Lung microvascular endothelial cell (primary cell): ENCODE results near the gene GJB2. TPM values are rescaled to one million over a fixed set of nuclear protein-coding genes. Genes with fewer than 3 reads are reported as not detected.

Source experiments
- DNase-seq, 2 donors: peaks; one replicate each; pipeline versions ENCODE4 v3.0.0 to v3.0.0-alpha.2; 2010; ENCODE audit warnings: low read depth in 2 of 2
- total RNA-seq: library from RNA; depleted of rRNA; stranded (reverse); fragments of >200 nt; gene quantifications from 2 replicates; pipeline ENCODE4 v1.2.1, GENCODE V29; 2014

The GJB2 gene
- not detected in 2 replicates for total RNA-seq

DNA sequence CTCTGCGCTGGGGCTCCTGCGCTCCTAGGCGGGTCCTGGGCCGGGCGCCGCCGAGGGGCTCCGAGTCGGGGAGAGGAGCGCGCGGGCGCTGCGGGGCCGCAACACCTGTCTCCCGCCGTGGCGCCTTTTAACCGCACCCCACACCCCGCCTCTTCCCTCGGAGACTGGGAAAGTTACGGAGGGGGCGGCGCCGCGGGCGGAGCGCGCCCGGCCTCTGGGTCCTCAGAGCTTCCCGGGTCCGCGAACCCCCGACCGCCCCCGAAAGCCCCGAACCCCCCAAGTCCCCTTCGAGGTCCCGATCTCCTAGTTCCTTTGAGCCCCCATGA lies at the start of gene GJB2:
GJB2 (minus strand) TSS at position 103 of the 326 bp plus-strand sequence. CDS start 3,357 bp downstream, outside the sequence.
- no peak for DNase-seq

DNA sequence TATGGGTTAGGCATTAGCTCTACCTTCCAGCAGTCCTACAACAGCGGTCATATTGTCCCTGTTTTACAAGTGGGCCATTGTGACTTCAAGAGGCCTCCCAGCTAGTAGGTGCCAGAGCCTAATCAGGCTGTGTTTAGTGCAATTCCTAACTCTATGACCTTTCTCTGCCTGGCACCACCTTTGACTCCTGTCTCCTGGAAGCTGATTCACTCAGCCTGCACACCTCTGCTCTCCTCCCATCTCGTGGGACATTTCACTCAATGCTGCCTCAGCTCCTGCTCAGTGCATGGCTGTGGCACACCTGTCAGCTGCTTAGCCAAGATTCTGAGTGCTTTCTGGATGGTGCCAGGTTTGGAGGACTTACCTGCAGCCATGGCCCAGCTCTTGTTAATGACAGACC lies 48.9 kb upstream of the GJB2 start:
- DNase-seq = no peak

DNA sequence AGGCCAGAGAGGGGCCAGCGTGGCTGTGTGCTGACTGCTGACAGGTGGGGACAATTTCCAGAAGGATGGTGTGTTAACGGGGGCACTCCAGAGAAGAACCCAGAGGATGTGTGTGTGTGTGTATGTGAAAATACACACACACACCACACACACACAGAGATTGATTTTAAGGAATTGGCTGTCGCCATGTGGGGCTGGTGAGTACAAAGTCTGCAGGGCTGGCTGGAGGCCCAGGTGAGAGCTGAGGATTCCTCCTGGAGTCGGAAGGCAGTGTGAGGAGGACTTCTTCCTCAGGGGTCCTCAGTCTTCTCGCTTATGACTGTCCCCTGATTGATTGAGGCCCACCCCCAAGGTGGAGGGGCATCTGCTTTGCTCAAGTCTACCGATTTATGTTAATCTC lies 47.0 kb upstream of the GJB2 start:
- DNase-seq = no peak

DNA sequence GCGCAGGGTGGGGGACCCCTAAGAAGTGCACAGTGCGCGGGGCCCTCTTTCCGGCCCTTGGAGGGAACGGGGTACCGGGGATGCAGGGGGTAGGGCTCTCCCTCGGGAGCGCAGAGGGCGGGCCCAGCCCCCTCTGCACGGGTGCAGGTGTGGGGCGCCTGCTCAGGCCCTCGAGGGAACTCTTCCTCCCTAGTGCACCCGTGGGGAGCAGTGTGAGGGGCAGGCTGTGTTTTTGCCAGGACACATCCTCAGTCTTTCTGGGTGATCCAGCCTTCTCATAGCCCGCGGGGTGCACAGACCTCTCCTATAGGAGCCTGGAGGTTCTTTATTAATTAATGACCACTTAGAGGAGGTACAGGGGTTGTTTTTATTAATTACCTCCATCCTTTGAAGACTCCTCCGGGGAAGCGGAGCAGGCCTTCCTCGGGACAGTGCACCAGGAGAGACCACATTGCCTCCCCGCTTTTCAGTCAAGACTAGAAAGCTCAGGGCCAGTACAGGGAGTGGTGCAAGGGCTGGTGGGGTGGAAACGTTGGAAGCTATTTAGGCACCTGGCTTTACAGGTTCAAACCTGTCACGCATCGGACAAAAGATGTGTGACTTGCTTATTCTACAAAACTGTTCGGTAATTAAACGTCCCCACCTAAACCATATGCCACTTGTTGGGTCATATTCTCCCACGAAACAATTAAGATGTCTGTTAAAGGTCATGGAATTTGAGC lies 40.0 kb upstream of the GJB2 start:
- no peak for DNase-seq

DNA sequence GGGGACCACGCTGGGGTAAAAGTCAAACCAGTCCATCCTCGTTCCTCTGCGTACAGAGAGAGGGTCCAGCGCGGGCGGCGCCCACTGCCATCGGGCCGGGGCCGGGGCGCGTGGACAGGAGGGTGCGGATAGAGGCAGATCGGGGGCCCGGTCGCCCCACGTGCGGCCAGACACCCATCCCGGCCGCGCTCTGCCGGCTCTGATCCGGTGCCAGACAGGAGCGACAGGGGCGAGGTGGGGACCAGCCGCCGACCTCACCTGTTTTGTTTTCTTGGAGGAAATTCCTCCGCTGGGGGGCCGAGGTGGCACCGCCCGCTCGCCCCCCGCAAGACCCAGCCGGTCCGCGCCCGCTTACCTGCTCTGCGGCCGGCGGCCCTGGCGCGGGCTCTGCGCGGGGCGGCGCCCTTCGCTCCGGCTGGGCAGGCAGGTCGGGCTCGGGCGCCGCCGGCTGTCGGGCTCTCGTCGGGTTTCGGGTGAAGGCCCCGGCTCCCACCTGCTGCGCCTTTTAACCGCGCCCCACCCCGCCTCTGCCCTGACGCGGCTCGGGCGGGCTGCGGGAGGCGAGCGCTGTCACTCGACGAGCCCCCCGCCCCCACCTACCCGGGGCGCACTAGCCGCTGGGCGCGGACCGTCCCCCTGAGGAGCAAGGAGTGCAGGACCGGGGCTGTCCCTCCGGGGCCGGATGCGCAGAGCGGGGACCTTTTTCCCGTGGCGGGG lies 39.3 kb upstream of the GJB2 start, which contains the start of gene GJB6:
GJB6 (minus strand) TSS at position 481 of the 717 bp plus-strand sequence. CDS start 8,839 bp downstream, outside the sequence.
- DNase-seq = no peak

DNA sequence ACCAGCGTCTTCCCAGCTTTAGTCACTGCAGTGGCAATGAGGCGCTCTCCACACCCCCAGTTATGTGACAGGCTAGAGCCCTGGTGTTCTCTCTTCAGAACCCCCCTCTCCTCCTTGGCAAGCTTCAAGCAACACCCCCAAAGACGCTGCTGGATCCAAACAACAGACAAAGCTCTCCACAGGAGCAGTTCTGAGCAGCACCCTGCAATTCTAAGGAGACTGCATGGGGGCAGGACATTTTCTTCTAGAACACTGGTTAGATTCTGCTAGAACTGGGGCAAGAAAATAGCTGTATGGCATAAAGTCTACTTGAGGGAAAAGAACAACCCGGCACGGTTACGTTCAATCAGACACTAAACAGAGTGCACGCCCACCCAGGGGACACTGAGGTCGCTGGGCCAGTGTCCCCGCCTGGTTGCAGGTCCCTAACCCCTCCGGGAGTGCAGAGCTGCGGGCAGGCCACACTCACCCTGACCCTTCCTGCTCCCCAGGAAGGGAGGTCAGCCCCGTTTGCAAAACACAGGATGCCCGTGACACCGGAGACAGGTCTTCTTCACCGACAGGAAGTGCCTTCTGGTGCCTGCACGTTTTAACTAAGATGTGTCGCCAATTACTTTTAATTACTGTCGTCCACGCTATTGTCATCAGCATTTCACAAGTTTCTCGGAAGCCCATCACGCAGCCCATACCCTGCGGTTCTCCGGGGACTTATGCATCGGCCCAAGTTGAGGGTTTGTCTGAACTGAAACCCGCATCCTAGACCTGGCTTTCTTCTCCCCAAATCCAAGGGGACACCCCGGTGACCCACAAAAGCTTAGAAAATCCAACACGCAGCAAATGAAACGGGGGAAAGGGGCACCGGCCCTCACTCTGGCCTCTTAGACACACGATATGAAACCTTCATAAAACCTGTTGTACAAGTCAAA lies 38.4 kb upstream of the GJB2 start:
- DNase-seq = peak in 1 of 2 donors; percentile 2

DNA sequence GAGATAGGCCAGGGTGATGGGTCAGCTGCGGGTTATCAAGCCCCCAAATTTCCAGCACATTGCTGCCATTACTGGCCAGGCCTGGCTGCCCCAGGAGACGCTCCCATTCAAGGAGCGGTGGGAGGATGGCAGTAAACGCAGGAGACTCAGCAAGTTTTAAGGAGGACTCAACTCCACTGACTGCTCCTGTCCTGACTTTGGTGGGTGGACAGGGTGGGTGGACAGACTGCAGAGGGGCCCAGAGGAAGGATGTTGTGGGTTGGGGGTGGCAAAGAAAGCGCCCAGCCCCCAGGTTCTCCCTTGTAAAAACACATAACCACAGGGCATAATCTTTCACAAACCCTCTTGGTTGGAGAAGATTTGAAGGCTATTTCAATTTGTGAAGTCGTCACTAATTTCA lies 35.0 kb upstream of the GJB2 start:
- no peak for DNase-seq

DNA sequence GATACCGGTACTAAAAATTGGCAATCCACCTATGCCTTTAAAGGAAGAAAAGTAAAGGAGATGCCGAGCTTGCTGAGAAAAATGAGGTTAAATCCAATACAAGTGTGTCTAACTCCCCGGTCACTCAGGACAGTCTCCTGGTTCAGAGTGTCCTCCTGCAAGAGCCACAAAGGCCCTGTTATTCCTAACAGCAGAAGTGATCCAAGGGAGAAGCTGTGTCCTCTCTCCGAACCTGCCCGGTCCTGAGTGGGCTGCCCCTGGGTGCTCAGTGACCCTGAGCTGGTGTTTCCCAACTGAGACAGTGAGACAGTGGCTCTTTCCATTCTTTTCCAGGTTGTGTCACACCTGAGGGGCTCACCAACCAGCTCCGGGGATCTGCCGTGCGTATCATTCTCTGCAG lies 34.5 kb upstream of the GJB2 start:
- no peak for DNase-seq

DNA sequence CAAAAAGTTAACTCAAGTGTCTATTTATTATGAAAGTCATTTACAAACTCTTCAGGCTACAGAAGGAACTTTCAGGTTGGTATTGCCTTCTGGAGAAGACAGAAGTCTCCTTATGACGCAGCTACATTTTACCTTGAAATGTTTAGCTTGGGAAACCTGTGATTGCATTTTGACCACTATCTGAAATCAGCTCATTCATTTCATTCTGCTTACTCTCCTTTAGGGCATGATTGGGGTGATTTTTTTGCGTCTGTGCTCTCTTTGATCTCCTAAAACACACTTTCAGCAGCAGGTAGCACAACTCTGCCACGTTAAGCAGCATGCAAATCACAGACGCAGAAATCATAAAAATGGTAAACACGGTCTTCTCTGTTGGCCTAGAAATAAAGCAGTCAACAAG lies 29.8 kb upstream of the GJB2 start:
- no peak for DNase-seq

DNA sequence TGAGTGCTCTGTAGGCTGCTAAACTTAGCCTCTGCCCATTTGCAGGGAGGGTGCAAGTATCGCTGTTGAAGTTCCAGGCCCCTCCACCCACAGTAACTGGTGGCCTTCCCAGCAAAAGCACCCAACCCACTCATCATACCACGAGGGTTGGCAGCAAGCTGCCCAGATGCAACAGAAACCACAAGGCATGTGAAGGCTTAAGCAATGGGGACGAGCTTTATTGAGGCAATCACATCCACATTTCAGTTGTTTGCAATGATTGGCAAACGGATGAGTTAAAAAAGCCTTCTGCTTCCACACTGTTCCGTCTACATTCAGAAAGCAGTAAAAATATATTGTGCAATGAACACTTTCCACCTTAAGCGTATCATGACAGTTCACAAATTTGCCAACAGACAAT lies 29.0 kb upstream of the GJB2 start:
- no peak for DNase-seq

DNA sequence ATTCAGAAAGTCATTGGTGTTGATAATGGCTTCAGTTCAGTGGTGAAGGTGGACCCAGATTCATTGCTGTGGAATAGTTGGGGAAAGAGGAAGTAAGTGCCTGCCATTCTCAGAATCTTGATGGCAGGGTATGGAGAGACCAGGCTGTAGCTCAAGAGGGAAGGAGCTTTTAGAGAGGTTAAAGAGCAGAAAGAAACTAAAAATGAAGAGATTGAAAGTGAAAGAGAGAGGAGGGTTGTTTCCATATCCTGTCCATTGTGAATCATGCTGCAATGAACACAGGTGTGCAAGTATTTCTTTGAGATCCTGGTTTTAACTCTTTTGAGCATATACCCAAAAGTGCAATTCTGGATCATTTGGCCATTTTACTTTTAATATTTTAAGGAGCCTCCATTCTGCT lies 26.8 kb upstream of the GJB2 start:
- DNase-seq = no peak

DNA sequence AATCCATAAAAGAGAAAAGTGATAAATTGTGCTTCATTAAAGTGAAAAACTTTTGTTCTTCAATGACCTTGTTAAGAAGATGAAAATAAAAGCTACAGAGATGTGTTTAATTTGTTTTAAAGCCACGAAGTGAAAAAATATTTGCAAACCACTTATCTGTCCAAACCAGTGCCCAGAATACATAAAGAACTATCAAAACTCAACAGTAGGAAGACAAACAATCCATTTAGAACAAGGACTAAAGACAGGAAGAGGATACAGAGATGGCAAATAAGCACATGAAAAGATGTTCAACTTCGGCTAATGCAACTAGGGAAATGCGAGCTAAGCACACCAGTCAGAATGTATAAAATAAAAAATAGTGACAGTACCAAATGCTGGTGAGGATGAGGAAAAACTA lies 24.4 kb upstream of the GJB2 start:
- DNase-seq = no peak

DNA sequence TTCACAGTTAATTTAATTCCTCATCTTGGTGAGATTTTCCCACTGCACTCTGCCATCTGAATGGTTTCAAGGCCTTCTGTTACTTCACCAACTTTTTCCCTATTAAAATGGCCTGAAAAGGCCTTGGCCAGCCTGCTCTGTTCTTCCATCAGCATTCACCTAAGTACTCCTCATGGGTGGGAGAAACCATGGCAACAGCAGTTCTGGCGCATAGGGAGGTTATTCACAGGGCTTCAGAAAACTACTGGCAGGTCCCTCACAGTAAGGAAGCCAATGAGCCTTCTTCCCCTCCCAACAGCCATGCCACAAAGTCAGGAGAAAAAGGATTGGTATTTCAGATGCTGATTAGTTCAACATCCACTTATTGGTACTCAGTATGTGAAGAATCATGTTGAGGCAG lies 17.2 kb upstream of the GJB2 start:
- no peak for DNase-seq

DNA sequence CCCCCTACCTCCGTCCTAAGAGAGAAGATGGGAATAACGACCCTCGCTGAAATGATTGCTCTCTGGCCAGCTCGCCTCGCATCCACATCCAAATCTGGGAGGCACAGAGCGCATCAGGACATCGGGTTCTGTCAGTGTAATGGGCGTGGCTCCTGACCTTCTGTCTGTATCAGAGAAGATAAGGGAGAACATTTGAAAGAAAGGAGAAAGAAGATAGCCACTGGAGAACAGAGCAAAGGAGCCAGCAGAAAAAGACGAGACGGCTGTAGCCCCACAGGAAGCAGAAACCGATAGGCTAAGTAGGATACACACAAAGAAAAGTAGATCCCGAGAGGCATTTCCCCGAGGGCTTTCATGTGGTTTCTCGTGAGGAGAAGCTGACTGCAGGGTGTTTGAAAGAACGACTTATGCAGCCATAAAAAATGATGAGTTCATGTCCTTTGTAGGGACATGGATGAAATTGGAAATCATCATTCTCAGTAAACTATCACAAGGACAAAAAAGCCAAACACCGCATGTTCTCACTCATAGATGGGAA lies 14.0 kb upstream of the GJB2 start:
- no peak for DNase-seq

DNA sequence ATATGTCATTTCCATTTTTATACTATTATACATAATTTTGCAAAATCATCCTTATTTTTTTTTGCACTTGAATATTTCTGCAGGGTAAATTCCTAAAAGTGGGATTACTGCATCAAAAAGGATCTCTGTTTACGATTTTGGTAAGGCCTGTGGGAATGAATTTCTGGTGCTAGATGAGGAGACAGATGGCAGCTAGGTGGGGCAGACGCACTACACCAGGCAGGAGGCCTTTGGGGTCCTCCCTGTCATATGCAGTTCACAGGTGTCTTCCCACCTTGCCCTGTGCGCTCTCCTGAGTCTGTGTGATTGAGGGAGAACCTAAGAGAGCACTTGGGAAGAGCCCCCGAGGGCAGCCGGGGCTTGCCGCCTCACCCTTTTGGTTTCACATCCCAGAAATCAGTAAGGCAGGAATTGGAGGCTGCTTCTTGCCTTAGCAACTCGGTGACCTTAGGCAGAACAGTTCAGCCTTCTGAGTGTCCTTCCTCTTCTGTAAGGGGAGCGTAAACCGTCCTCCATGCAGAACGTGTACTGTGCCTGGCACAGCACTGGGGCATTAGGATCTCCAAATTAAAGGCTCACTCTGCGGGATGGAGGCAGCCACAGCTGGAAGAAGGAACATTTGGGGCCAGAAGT lies 13.4 kb upstream of the GJB2 start:
- DNase-seq = no peak

DNA sequence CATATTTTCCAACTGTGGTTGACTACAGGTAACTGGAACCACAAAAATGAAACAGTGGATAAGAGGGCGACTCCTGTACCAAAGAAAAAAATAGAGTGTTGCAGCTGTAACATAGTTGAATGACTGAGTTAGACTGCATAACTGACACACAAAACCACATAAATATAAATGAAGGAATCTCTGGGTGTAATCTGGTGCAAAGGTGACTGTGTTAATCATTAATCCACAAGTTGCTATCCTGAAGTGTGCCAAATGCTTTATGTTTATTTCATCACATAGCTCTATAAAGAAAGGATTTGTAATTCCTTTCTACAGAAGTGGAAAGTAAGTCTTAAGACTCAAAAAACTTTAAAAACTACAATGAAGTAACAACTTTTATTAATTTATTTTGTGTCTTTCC lies 6.0 kb upstream of the GJB2 start:
- no peak for DNase-seq

DNA sequence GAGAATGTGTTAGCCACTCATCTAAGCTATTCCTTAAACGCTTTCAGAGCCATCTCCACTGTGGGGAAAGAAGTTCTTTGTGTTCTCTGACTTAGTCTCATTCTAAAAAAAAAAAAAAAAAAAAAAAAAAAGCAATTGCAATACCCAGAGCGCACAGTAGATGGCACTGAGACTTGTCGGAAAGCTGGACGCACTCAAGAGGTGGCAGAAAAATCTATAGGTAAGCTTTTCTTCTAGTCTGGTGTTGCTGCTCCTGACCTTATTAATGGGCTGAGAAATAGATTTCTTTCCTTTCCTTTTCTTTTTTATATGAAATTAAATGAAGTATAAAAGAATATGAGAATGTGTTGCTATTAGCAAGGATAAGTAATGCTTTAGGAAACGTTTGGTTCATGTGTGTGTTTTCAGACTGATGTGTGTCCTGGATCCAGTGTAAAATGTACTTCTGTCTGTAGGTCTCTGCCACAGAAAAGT lies 4.7 kb upstream of the GJB2 start:
- DNase-seq = peak; percentile 61

DNA sequence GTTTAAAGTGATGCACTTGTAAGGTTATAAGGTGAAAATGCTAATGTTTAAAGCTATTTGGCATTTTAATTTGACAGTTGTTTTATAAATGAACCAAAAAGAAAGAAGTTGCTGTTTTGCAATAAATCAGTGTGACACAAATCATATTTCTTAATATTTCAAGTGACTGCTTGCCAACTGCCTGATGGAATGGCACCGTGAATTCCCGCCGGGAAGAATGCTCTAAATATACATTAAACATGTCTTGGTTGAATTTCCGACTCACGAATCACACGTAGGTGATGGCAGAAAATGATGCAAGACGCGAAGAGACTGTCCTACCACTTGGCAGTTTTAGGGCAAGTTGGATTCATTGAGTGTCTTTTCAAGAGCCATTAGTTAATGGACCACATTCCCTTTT lies 3.1 kb upstream of the GJB2 start:
- no peak for DNase-seq

DNA sequence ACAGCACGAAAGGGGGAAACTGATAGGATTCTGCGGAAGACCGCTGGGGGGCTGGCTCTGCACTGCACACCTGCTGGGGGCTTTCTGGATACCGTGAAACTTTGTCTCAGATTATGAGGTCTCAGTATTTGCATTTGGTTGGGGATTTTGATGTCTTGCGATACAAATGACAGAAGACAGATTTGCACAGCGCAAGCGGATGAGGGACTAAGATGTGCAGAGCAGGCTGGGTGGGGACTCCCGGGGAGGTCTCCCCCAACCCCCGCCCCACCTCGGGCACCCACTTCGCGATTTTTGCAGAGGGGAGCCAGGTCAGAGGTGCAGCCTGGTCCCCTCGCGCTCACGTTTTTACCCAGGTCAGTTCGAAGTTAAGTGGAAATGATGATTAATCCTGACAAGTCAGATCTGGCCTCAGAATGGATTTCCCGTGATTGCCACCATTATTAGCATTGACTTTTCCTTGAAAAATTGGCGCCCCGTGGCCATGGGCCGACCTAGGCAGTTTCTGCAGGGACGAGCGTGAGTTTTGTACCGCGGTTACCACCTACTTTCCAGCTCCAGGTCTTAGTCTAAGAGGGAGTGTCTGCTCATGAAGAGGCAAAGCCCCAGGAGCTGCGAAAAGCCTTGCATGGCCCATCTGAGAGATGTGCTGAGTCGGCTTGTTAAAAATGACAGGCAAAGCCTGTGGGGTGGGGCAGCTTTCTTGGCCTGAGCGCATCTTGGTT lies 1.3 kb upstream of the GJB2 start:
- DNase-seq = no peak

DNA sequence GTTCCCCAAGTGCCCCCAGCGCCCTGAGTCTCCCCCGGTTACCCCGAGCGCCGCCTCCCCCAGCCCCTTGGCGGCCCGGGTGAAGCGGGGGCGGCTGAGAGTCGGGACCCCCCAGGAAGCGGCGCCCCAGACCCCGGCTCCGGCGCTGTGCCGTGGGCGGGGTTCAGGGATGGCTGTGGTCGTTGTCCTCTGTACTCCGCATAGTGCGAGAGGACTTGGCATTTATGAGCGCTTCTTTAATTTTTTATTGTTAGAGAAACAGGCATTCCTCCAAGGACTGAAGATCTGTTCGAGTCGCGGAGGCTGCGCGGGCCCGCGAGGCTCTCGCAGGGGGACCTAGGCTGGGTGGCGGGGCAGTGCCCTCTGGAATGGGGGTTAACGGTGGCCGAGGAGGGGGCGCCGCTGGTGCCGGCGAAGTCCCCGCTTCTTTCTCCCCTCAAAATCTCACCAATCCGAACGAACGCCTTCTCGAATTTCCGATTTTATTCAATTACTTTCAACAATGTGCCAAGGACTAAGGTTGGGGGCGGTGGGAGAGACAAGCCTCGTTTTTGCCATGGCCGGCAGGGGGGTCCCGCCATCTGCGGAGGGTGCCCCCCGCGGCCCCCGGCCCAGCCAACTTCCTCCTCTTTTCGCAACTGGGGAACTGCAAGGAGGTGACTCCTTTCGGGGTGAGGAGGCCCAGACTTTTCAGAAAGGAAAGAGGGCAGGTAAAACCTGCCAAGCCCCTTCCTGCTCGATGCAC lies 596 bp upstream of the GJB2 start:
- no peak for DNase-seq
